Skeletal muscle cell (primary cell): ENCODE data around the gene ITCH.
"Not testable (repeated sequence)": the region's sequence is repeated elsewhere in the genome, so short reads cannot be mapped to it uniquely, and the experiment has no call there.

ENCODE experiments used
- DNase-seq: peaks from one replicate; pipeline ENCODE4 v3.0.0-alpha.2; 2010; ENCODE audit warnings: low read depth
- H3K4me3 ChIP-seq: 2 replicates; pipeline ENCODE4 v1.5.1; 2011; ENCODE audit warnings: low read depth, mild to moderate bottlenecking, control low read depth, low read length, moderate library complexity

Gene ITCH

GRCh38 chr20:34491226-34491931 lies 128.3 kb downstream of the ITCH start:
- no peak overlapping the region for H3K4me3 ChIP-seq
- DNase-seq = no peak

- no peak overlapping the region for H3K4me3 ChIP-seq
- DNase-seq = no peak
These were observed 128.9 kb downstream of the ITCH start for GRCh38 chr20:34491932-34492509.

DNA sequence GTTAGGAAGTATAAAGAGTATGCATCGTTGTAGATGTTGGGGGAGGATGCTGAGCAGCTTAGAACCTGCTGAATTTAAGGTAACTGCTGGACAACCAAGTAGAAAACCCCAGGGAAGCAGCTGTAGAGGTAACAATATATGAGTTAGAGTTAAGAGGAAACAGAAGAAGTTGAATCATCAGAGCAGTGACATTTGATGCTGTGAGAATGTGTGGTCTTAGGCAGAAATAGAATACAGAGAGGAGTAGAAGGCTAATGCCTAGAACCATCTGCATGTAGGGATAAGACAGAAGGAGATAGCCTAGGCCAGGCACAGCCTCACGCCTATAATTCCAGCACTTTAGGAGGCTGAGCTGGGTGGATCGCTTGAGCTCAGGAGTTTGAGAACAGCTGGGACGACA lies 130.6 kb downstream of the ITCH start:
- no peak overlapping the region for H3K4me3 ChIP-seq
- no peak for DNase-seq

- H3K4me3 ChIP-seq = no peak overlapping the region
- DNase-seq = no peak
These were observed 132.2 kb downstream of the ITCH start for GRCh38 chr20:34495307-34495706.

DNA sequence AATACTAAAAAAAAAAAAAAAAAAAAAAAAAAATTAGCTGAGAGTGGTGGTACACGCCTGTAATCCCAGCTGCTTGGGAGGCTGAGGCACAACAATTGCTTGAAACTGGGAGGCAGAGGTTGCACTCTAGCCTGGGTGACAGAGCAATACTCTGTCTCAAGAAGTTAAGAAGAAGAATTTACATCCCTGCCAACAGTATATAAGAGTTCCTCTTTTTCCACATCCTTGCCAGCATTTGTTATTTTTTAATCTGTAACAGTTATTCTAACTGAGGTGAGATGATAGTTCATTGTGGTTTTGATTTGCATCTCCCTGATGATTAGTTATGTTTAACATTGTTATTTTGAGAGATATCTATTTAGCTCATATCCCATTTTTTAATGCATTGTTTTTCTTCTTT lies 132.8 kb downstream of the ITCH start:
- H3K4me3 ChIP-seq = no peak overlapping the region
- no peak for DNase-seq

DNA sequence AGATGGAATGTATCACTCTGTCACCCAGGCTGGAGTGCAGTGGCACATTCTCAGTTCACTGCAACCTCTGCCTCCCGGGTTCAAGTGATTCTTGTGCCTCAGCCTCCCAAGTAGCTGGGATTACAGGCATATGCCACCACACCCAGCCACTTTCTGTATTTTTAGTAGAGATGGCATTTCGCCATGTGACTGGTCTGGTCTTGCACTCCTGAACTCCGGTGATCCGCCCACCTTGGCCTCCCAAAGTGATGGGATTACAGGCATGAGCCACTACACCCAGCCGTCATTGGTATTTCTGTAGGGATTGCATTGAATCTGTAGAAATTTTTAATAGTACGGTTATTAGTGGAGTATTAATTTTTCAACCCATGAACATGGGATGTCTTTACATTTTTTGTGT lies 134.5 kb downstream of the ITCH start:
- DNase-seq, H3K4me3 ChIP-seq: not testable (repeated sequence)

- DNase-seq = no peak
- H3K4me3 ChIP-seq = no peak overlapping the region
These were observed 137.8 kb downstream of the ITCH start for GRCh38 chr20:34500823-34501222.

GRCh38 chr20:34506480-34506879 lies 143.4 kb downstream of the ITCH start:
- no peak for DNase-seq
- H3K4me3 ChIP-seq = no peak overlapping the region

- no peak overlapping the region for H3K4me3 ChIP-seq
- no peak for DNase-seq
These were observed 144.8 kb downstream of the ITCH start for GRCh38 chr20:34507702-34508413.

DNA sequence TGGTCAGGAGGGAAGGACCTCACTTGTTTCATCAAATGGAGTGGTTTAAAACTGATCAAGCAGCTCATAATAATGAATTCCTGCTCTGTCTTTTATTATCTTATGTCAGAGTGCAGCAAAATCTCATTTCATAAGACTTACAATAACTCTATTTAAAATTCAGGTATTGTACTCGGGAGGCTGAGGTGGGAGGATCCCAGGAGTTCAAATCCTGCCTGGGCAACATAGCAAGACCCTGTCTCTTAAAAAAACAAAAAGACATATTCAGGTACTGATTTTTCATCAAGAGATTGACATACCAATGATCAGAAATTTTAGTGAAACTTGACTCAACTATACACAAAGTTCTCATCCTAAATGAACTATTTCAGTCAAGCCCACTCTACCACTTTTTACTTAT lies 147.5 kb downstream of the ITCH start:
- DNase-seq = no peak
- no peak overlapping the region for H3K4me3 ChIP-seq

GRCh38 chr20:34511891-34512265 lies 148.8 kb downstream of the ITCH start:
- no peak overlapping the region for H3K4me3 ChIP-seq
- DNase-seq = no peak

DNA sequence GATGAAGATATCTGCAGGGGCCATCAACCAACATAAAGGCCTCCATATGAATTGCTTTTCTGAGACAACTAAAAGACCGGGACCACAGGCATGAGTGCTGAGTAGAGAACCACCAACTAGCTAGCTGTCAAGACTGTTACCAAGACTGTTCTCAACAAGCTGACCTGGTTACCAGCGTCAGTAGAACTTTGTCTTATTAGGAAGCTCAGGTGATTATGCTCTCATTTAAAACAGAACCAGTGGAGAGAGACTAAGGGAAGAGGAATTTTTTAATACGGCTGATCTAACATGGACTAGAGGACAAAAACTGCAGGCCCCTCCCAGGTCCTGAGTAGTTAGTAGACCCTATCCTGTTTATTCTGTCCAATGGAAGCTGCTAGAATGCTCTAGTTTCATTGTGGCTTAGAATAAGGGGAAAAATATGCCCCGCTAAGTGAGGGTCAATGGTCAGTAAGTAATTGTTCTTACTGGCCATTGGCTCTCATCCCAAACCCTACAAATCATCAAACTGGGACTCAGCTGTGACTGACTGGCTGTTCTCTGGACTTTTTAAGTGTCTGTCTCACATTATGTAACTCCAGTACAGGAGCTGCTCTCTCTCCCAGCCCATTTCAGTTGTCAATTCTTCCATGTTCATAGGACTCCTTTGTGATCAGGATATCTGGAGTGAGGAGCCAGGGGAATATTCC lies 149.3 kb downstream of the ITCH start:
- no peak overlapping the region for H3K4me3 ChIP-seq
- no peak for DNase-seq

GRCh38 chr20:34512955-34513419 lies 149.9 kb downstream of the ITCH start:
- H3K4me3 ChIP-seq = no peak overlapping the region
- DNase-seq = no peak

GRCh38 chr20:34514034-34514433 lies 151.0 kb downstream of the ITCH start:
- not testable (repeated sequence) for H3K4me3 ChIP-seq, DNase-seq

- no peak for DNase-seq
- H3K4me3 ChIP-seq = peak overlapping the region; percentile 87
These were observed 151.9 kb downstream of the ITCH start for GRCh38 chr20:34514897-34515483.

DNA sequence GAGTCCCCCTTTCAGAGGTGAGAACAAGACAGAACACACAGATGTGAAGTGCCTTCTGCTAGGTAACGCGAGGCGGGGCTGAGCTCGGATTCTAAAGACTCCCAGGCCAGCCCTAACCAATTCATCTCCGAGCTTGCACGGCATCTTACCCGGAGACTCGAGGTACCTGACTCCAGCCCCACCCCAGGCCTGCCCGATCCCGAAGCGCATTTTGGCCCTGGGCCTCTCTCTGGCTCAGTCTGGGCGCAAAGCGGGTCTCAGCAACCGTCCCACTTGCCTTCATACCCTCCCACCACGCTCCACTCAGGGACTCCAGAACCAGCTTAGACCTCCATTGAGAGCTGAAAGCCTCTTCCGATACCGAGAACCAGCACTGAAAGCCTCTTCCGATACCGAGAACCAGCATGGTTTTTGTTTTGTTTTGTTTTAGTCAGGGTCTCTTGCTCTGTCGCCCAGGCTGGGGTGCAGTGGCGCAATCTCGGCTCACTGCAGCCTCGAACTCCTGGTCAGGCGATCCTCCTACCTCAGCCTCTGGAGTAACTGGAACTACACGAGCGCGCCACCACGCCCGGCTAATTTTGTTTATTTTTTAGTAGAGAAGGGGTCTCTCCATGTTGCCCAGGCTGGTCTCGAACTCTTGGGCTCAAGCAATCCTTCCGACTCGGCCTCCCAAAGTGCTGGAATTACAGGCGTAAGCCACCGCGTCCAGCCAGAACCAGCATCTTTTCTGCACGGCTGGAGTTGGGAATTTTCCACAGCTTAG lies 152.6 kb downstream of the ITCH start:
- DNase-seq = no peak
- H3K4me3 ChIP-seq = peak overlapping the region; percentile 87

- DNase-seq = peak; percentile 85
- peak within 1 kb of the TSS; percentile 87 for H3K4me3 ChIP-seq
These were observed 153.4 kb downstream of the ITCH start, which contains the start of gene DYNLRB1 for GRCh38 chr20:34516247-34517113. DYNLRB1 (plus strand) TSS chr20:34516422; CDS start chr20:34516459, 37 bp downstream.

GRCh38 chr20:34517114-34517505 lies 154.0 kb downstream of the ITCH start:
- H3K4me3 ChIP-seq = peak overlapping the region; percentile 87
- no peak for DNase-seq
